Ovary (tissue), 9 donors: ENCODE results near the gene ARHGAP18. TPM values are rescaled to one million over a fixed set of nuclear protein-coding genes. Genes with fewer than 3 reads are reported as not detected.

Experiments used
- polyA plus RNA-seq, 2 donors: library from polyadenylated mRNA; stranded (reverse); fragments of 200-250 nt in 1 of 2; fragments of 350-450 nt in 1 of 2; fragmentation: Illumina TruSeq in 1 of 2; extraction: RNeasy Lipid Tissue Mini Kit (QIAGEN cat#74804) in 1 of 2; gene quantifications; one replicate each; pipeline ENCODE4 v1.2.3, GENCODE V29; 2013 to 2014
- total RNA-seq, 7 donors: library from RNA; depleted of rRNA in 2 of 7; stranded (reverse); fragments of >200 nt in 2 of 7; fragmentation: NEBNext Ultra II Directional in 3 of 7; extraction: Animal tissue kit (Norgen Biotek cat#: 25700) in 3 of 7; gene quantifications; one replicate each; pipeline versions ENCODE4 v1.1.0 to v1.2.4, GENCODE V29; 2016 to 2023
- donor health status: DM: no; HTN: no; CAD: no; lungs with moderate emphysema.
- donor health status: DM: no; HTN: no; CAD: no.
- donor health status: Bipolar disorder and iron deficiency.
- donor health status: DM: yes; HTN: yes; CAD: no.
- donor health status: DM: no; HTN: no; CAD: no.
- donor health status: DM: yes; HTN: yes; CAD: no.

The ARHGAP18 gene
- total and polyA plus RNA-seq, 9 donors: 4.4 to 35.3 (median 9.6) TPM

Other genes with a start within 250 kb of the ARHGAP18 start
- gene TMEM244, start 151.1 kb upstream of the ARHGAP18 start, total RNA-seq: not detected
- gene TMEM244, start 151.1 kb upstream of the ARHGAP18 start, polyA plus RNA-seq: not detected